HG03066 (cell line): ENCODE data around the gene OPA3.

Experiments used
- ATAC-seq: cut with Tn5 transposase; IDR thresholded peaks from one replicate; pipeline ENCODE4 v1.9.1; 2021; ENCODE audit warnings: low read depth; ENCODE audit not compliant: unreplicated experiment

Gene OPA3

DNA sequence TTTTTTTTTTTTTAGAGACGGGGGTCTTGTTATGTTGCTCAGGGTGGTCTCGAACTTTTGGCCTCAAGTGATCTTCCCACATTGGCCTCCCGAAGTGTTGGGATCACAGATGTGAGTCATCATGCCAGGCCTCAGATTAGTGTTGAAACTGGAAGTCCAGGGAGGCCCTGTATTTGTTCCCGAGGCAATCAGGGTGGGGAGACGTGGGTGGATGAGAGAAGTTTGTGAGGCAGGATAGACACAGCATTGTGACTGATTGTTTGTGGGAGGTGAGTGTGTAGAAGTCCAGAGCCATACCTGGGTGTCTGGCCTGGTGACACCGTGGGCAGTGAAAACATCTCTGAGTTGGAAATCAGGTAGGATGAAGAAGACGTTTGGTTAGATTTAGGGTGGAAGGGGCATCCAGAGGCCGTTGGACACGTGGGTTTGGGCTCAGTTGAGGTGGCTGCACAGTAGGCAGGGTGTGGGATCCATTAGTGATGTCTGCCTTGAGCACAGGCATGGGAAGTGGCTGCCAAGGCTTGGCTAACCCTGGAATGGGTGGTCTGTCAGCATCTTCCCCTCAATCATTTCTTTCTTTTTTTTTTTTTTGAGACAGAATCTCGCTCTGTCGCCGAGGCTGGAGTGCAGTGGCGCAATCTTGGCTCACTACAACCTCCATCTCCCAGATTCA lies 100.2 kb downstream of the OPA3 start:
- no peak for ATAC-seq

DNA sequence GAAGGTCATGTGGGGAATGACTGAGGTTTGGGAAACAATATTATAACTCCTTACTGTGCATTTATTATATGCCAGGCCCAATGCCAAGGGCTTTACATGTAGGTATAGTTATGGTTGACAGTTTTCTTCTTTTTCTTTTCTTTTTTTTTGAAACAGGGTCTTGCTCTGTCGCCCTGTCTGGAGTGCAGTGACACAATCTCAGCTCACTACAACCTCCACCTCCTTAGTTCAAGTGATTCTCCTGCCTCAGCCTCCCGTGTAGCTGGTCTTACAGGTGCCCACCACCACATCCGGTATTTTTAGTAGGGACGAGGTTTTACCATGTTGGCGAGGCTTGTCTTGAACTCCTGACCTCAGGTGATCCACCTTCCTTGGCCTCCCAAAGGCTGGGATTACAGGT lies 101.6 kb downstream of the OPA3 start:
- no peak for ATAC-seq

DNA sequence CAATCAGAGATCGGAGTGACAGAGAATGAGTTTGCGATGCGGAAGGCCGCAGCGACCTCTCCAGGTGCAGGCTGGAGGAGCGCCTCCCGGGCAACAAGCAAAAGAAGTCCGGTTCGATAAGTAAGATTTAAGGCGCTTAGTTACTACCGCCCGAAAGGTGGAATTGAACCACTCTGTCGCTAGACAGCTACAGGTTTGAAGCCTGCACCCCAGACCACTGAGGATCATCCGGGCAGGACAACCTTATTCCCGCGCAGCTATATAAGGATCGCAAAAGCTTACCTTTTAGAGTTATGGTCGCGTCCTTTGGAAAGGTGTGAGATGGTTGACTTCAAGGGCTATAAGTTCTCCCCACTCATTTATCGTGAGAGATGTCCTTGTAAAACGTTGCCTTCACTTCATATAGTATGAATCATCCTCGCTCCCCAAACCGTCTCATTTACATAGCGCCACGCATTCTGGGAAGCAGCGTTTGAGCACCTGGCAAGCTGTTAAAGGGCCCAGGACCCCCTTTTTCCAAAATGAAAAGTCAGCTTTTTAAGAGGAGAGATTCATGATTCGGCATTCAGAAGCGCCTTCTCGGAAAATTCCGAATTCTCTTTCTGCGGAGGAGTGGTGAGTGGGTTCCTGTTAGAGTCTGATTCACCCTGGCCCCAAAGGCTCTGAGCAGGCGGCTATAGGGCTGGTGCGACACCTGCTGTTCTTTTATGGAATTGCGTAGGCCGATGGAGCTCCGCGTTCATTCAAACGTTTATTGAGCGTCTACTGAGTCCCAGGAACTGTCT lies 106.0 kb downstream of the OPA3 start:
- peak; percentile 67 for ATAC-seq

DNA sequence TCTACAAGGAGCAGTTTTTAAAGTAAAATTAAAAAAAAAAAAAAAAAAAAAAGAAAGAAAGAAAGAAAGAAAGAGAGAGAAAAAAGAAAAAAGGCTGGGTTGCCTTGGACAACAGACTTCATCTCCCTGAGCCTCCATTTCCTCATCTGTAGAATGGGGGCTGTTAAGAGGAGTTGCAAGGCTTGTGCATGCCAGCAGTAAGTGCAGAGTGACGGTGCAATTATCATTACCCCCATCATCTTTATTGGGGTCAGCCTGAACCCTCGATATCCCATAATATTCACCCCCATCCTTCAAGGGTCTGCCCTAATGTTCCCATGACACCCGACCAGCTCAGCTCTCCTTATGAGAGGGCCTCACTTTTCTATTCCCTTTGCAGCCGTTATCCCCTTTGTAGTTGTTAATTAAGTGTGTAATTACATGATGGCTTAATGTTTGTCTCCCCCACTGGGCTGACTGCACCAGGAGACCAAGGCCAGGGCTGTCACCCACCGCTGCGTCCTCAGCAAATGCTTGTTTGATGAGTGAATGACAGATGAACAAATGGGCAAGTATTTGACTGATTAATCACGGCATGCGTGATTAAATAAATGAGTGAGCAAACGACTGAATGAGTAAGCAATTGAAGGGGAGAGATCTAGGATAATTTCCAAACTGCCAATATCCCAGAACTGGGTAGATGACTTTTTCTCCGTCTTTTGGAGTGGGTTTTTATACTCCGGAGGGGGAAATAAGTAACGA lies 106.7 kb downstream of the OPA3 start:
- ATAC-seq = no peak
